Activated CD8-positive, alpha-beta memory T cell treated with anti-CD3 and anti-CD28 coated beads, Interleukin-2, amount 50 U/mL, for 1 hour (primary cell): ENCODE measurements around the gene MYF5.

ENCODE experiments used
- DNase-seq: peaks from one replicate; pipeline ENCODE4 v3.0.0-alpha.2; 2020; ENCODE audit errors: extremely low read depth

Gene MYF5

DNA sequence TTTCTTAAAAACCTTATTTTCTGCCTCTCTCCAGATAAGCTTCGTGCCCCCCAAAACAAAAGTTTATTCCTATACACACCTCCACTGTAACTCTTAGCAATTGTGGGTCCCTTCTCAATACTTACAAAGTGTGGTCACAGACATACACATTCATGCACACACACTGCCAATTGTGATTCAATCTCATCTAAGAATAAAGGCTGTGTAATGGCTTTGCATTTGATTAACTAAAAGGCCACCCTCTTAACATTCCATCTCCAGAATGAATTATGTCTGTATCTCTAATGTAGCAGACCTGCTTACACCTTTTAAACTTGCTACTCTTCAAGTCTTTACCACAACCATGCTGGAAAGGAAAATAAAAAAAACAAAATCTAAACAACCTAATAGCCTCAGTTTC lies 49.5 kb downstream of the MYF5 start:
- no peak for DNase-seq

DNA sequence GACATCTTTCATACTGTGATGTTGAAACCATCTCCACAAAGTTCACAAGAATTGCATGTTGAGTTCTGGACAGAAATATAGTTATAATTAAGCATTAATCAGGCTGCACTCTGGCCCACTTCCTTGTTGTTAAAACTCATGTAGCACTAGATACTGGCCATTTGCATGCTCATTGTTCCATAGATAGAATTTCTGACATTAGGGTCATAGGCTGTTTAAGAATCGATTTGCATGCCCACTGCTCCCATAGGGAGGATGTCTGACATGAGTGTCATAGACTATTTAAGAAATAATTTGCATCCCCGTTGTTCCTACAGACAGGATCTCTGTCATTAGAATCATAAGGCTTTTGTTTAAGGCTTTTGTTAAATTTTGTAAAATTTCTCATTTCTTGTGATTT lies 50.2 kb downstream of the MYF5 start:
- DNase-seq: no peak
